ENCODE measurements around the gene NDFIP1.

Gene NDFIP1

GRCh38 chr5:142070734-142071133 is 37.8 kb upstream of the NDFIP1 start:
- no peak for DNase-seq (ENCODE audit: insufficient read length, low spot score)
- no peak for TF ChIP-seq CTCF (IDR thresholded peaks at IDR 0.05; ENCODE audit: insufficient read depth, missing control alignments)
- no peak for FAIRE-seq

GRCh38 chr5:142072488-142072887 is 36.1 kb upstream of the NDFIP1 start:
- no peak for DNase-seq (ENCODE audit: insufficient read length, low spot score)
- FAIRE-seq: no peak
- no peak for TF ChIP-seq CTCF (IDR thresholded peaks at IDR 0.05; ENCODE audit: insufficient read depth, missing control alignments)

- TF ChIP-seq CTCF (IDR thresholded peaks at IDR 0.05; ENCODE audit: insufficient read depth, missing control alignments): no peak
- DNase-seq (ENCODE audit: insufficient read length, low spot score) (no peak), FAIRE-seq (no peak)
Measured at GRCh38 chr5:142073362-142073988, 35.1 kb upstream of the NDFIP1 start.

- DNase-seq (ENCODE audit: insufficient read length, low spot score): no peak
- no peak for FAIRE-seq
- TF ChIP-seq CTCF (IDR thresholded peaks at IDR 0.05; ENCODE audit: insufficient read depth, missing control alignments): no peak
Measured at GRCh38 chr5:142074006-142074405, 34.6 kb upstream of the NDFIP1 start.

- DNase-seq (ENCODE audit: insufficient read length, low spot score): no peak
- FAIRE-seq: no peak
- TF ChIP-seq CTCF (IDR thresholded peaks at IDR 0.05; ENCODE audit: insufficient read depth, missing control alignments): no peak
Measured at GRCh38 chr5:142078221-142078620, 30.4 kb upstream of the NDFIP1 start.

GRCh38 chr5:142078706-142079105 is 29.9 kb upstream of the NDFIP1 start:
- FAIRE-seq (no peak), DNase-seq (ENCODE audit: insufficient read length, low spot score) (no peak)
- TF ChIP-seq CTCF (IDR thresholded peaks at IDR 0.05; ENCODE audit: insufficient read depth, missing control alignments): no peak

GRCh38 chr5:142079306-142079721 is 29.3 kb upstream of the NDFIP1 start:
- FAIRE-seq (no peak), DNase-seq (ENCODE audit: insufficient read length, low spot score) (no peak)
- no peak for TF ChIP-seq CTCF (IDR thresholded peaks at IDR 0.05; ENCODE audit: insufficient read depth, missing control alignments)

All from D721Med (cell line).